Glomerular visceral epithelial cell (primary cell): ENCODE measurements around the gene RNF151.

Source experiments
- DNase-seq: peaks from one replicate; pipeline ENCODE4 v3.0.0-alpha.2; 2016; ENCODE audit errors: extremely low spot score

RNF151 gene

GRCh38 chr16:1991588-1991947 lies 24.9 kb downstream of the RNF151 start:
- no peak for DNase-seq

DNA sequence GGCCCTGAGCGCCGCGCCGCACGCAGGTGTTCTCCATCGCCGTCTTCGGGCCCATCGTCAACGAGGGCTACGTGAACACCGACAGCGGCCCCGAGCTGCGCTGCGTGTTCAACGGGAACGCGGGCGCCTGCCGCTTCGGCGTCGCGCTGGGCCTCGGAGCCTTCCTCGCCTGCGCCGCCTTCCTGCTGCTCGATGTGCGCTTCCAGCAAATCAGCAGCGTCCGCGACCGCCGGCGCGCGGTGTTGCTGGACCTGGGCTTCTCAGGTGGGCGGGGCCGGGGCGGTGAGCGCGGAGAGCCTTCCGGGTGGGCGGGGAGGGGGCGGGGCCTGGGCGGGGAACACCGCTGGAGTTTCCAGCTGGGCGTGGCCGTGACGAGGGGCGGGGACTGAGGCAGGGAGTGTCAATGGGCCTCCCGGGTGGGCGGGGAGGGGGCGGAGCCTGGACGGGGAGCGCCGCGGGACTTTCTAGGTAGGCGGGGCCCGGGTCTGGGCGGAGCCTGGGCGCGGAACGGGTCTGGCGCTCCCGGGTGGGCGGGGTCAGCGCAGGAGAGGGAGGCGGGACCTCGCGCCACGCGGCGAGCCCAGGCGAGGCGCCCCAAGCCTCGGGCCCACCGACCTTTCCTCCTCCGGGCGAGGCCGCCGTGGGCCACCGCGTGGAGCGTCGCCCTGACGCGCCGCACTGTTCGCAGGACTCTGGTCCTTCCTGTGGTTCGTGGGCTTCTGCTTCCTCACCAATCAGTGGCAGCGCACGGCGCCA lies 25.5 kb downstream of the RNF151 start:
- peak; percentile 68 for DNase-seq

DNA sequence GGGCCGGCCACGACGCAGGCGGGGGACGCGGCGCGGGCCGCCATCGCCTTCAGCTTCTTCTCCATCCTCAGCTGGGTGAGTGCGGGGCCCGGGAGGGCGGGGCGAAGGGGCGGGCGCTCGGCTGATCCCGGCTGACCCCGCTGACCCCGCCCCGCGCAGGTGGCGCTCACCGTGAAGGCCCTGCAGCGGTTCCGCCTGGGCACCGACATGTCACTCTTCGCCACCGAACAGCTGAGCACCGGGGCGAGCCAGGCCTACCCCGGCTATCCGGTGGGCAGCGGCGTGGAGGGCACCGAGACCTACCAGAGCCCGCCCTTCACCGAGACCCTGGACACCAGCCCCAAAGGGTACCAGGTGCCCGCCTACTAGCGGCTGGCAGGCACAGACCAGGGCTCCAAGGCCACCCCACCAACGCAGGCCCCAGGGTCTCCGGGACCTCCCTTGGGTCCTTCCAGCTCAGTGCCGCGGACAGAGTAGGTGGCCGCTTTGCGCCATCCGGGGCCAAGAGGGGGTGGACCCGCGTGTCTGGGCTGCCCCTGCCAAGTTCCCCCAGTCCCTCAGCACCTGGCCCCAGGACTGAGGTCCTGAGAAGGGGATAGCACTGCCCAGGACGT lies 26.2 kb downstream of the RNF151 start:
- DNase-seq = no peak

DNA sequence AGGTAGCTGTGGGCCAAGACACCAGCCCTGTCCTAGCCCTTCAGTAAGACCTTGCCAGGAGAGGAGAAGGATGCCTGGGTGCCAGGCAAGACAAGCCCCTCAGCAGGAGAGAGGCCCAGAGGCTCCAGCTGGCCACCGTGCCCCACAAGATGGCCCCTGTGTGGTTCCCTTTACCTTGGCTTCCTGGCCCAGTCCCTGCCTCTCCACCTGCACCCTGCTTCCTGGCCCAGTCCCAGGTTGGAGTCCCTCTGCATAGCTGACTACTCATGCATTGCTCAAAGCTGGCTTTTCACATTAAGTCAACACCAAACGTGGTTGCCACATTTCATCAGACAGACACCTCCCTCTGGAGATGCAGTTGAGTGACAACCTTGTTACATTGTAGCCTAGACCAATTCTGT lies 27.1 kb downstream of the RNF151 start:
- peak; percentile 69 for DNase-seq

DNA sequence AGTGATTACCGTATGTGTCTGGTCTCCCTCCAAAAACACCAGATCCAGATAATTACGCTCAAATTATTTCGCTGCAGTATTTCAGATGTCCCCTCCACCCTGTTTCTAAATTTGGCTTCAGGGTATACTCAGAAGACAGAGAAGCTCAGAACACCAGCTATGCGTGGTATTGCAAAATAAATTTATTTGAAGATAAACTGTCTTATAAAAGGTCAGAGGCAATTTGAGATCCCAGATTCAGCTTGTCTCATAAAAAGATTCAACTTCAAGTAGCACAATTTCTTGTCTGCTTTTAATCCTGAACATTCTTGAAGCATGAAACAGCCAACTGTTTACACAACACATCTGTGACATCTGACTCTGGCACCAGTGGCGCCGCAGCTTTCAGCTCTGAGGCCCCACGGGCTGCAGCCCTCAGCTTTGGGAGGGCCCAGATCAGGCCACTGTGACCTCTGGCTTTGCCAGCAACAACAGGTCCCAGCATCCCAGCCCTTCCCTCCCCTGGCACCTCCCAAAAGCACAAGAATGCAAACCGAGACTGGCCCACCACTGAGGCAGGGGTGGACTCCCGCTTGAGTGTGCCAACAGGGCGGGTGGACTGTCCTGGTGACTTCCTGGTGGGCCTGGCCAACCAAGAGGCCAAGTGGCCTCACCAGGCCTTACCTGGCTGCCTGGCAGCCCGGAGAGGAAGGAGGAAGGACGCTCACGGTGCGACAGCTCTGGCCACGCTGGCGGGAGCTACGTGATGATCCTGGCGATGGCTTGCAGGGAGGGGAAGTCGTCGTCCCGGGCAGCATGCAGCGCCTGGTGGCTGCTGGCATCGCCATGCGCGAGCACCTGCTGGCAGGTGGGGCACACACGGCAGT lies 31.1 kb downstream of the RNF151 start:
- no peak for DNase-seq

DNA sequence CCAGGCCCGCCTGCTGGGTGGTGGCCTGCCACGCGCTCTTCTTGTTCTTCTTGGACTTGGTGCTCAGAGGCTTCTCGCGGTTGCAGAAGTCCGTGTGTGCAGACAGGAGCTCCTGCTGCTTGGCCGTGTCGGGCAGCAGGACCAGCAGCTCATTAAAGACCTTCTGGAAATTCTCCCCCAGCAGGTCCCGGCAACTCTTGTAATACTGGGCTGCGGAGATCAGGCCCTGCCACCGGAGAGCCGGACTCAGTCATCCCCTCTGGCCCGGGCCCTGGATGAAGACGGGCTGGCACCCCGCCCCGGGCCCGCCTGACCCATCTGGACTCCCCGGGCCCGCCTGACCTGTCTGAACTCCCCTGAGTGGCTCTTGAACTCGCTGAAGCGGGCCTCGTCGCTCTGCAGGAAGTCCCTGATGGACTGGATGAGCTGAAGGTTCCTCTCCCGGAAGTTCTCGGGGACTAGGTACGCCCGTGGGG lies 31.7 kb downstream of the RNF151 start:
- DNase-seq = no peak

GRCh38 chr16:1998852-1999801 lies 32.5 kb downstream of the RNF151 start:
- DNase-seq = no peak

DNA sequence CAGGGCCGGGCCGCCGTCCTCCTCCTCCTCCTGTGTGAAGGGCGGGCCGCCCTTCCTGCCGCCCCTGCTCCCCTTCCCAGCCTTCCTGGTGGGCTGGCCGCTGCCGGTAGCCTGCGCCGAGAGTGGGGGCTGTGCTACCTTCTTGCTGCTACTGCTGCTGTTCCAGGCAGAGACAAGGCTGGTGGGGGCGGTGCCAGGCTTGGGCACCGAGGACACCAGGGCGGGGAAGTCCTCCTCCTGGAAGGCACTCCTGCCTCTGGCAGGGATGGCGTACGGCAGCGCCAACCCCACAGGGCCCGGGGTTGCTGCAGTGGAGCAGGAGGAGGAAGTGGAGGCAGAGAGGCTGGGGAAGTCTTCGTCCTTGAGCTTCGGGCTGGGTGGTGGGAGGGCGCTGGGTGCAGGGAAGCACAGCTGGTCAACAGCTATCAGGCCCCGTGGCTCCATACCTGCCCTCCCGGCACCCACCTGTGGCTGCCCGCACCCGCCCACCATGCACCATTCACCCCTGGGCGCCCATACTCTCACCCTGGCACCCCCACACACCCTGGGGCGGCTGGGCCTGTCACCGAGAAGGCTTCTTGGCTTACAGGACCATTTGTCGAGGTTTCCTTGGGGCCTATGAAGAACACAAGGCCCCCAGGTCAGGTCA lies 33.3 kb downstream of the RNF151 start:
- DNase-seq = no peak

- DNase-seq = no peak
Measured at GRCh38 chr16:2001035-2001434, 34.4 kb downstream of the RNF151 start.

DNA sequence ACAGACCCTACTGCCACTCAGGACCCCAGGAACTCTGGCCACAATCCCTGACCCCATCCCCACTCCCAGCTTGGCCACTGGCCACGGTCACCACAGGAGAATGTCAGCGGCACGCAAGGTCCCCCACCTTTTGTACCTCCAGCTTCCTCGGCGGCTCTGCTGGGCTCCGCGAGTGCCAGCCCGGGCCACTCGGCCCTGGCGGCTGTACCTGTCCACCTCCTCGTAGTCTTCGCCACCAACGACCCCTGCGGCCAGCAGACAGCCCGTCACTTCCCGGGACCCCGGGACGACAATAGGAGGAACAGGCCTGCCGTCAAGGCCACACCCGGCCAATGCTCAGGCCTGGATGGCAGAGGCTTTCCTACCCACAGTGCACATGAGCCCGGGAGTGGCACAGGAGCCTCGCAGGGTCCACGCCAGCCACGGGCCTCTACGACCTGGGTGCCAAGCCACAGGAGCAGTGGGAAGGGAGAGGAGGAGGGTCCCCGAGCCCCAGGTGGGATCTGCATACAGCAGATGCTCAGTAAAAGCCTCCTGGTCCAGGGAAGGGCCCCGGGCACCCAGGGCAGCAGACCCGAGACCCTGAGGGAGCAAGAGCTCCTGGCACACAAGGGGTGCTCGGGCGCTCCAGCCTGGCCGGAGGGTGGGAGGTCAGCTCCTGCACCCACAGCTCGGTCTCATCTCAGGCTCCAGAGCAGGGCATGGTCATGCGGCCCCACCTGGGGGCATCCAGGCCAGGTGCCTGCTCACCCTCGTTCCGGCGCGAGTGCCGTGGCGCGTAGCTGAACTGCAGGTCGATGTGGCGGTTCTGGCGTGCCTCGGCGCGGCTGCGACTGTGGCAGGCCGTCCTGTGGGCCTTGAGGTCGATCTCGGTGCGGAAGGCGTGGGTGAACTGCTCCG lies 35.0 kb downstream of the RNF151 start:
- DNase-seq = no peak

DNA sequence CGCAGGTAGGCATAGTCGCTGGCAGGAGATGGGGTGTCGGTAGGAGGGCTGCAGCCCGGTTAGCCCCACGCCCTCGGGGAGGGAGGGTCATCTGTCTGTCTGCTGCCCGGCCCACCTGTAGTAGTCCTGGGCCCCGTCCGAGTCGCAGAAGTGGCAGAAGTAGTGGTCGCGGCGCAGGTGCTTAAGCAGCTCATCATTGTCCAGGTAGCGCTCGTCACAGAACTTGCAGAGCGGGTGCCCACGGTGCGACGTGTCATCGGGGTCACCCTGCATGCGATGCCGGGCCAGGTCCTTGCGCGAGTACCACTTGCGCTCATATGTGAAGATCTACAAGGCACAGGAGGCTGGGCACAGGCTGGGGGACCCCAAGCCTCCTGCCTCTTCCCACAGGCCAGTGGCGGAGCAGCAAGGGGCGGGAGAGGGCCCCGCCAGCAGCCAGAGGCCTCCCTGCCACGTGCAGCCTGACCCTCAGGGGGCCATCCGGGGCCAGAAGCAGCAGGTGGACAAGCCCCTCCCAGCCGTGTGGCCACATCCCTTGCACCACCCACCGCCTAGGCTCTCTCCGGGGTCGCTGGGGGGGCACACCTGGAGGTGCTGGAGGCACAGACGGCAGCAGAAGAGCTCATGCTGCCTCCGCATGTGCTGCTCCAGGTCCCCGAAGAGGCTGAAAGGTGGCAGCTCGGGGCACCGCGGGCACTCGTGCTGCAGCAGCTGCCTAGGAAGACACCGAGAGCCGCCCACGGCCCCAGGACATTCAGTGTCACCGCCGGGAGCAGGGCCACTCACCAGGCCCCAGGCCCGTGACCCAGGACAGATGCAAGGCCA lies 36.0 kb downstream of the RNF151 start:
- no peak for DNase-seq

DNA sequence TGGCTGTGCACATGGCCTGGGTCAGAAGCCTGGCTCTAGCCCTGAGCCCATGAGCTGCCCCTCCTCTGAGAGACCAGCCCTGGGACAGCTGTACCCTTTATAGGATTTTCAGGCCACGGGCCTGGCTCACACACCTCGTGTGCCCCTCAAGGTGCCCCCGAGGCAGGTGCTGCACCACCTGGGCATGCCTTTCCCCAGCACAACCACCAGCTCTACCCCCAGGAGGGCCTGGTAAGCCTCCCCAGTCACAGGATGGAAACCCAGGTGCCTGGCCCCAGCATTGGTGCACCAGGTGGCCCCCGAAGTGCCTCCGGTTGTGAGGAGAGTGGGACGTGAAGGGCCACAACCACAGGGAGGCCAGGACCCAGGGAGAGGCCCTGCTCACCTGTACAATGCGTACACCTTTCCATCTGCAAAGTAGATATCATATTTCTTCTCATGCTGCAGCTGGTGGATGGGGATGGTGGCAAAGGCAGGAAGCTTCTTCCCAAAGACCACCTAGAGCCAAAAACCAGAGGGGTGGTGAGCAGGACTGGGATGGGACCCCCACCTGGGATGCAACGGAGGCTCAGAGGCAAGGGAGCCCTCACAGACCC lies 36.7 kb downstream of the RNF151 start:
- no peak for DNase-seq

- peak; percentile 73 for DNase-seq
Measured at GRCh38 chr16:2003827-2004641, 37.4 kb downstream of the RNF151 start.

DNA sequence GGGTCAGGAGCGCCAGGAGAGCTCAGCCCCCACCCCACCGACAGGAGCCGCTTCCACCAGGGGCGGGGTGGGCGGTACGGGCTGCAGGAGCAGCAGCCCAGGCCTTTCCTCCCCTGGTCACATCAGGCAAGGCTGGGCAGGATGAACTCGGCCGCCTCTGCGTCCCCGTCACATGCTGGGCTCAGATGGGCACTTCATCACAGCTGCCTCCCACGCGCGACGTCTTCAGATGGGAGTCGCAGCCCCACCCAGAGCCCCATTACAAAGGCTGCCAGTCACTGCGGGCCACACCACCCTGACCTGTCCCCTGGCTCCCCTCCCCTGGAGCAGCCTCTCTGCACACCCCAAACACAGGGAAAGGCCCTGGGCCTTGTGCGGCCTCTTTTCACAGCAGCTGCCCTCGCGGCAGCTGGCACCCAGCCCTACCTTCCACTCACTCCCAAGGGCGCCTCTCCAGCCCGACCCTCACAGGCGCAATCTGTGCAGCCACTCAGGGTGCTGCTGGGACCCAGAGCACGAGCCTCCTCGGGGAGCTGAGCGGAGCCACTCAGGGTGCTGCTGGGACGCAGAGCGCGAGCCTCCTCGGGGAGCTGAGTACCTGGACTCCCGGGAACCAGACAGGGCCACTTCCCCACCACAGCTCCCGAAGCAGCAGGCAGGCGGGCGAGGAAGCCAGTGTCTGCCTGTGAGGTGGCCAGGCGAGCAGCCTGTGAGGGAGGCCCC lies 38.3 kb downstream of the RNF151 start:
- DNase-seq = no peak

- no peak for DNase-seq
Measured at GRCh38 chr16:2005646-2006045, 39.0 kb downstream of the RNF151 start.

DNA sequence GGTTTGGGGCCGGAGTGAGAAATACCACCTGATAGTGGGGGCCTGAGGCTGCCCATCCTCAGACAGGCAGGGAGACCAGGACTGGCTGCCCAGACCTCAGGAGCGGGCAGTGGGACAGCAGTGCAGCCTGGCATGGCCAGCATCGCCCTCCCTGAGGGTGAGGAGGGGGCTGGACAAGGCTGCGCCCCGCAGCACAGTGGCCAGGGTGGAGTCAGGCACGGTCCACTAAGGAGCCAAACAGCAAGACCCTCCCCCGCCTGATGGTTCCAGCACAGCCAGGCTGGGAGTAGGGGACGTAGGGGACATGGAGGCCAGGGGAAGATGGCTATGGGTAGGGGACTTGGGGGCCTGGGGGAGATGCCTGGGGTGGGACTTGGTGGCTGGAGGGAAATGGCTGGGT lies 39.7 kb downstream of the RNF151 start:
- DNase-seq = no peak
